HEK293 (cell line): ENCODE data around the gene CEP44.

Experiments used
- CTCF ChIA-PET: fragments of 350-600 bp; formaldehyde crosslinking; extraction: SDS; loops from one replicate; lab custom pipeline; 2021; ENCODE audit warnings: antibody characterized with exemption; lab: Yijun Ruan, JAX
- POLR2A ChIA-PET: fragments of 300-600 bp; formaldehyde crosslinking; extraction: SDS; loops from one replicate; lab custom pipeline; 2020; ENCODE audit warnings: antibody characterized with exemption, inconsistent platforms; lab: Yijun Ruan, JAX
- H3K27ac ChIP-seq: fragments of 200-500 bp; sonication (Bioruptor generic); 2 replicates; pipeline ENCODE4 v1.5.1; 2014; ENCODE audit warnings: low read depth, low read length, control low read depth, inconsistent platforms; ENCODE audit errors: extremely low read depth
- H3K36me3 ChIP-seq, 2 experiments: fragments of 200-500 bp in 1 of 2; sonication (Bioruptor generic) in 1 of 2; 1 replicate in 1 of 2; 2 replicates in 1 of 2; pipeline ENCODE4 v1.5.1; 2014 to 2017; ENCODE audit warnings: inconsistent platforms in 2 of 2, low read length in 2 of 2; ENCODE audit not compliant: control insufficient read depth in 2 of 2, insufficient read depth in 1 of 2
- H3K4me1 ChIP-seq: fragments of 200-500 bp; sonication (Bioruptor generic); 2 replicates; pipeline ENCODE4 v1.5.1; 2014; ENCODE audit warnings: mild to moderate bottlenecking, low read length, inconsistent platforms; ENCODE audit not compliant: control insufficient read depth, insufficient read depth
- H3K4me3 ChIP-seq: 2 replicates; pipeline ENCODE4 v1.5.1; 2011; ENCODE audit warnings: low read depth, mild to moderate bottlenecking, control low read depth, low read length, moderate library complexity
- H3K9me3 ChIP-seq: fragments of 200-500 bp; sonication (Bioruptor generic); 2 replicates; pipeline ENCODE4 v1.5.1; 2014; ENCODE audit warnings: low read depth, low read length, inconsistent platforms; ENCODE audit not compliant: control insufficient read depth, insufficient read depth
- GLI2 ChIP-seq: fragments of 450-650 bp; formaldehyde crosslinking; IDR thresholded peaks from 2 replicates; pipeline ENCODE4; 2017; ENCODE audit warnings: missing biosample characterization, missing genetic modification characterization, low read depth, borderline replicate concordance
- INSM2 ChIP-seq: fragments of 450-650 bp; formaldehyde crosslinking; IDR thresholded peaks from 2 replicates; pipeline ENCODE4 v1.5.1; 2016; ENCODE audit warnings: missing biosample characterization, missing genetic modification characterization
- KLF17 ChIP-seq: fragments of 450-650 bp; formaldehyde crosslinking; IDR thresholded peaks from 2 replicates; pipeline ENCODE4 v1.5.1; 2016; ENCODE audit warnings: missing biosample characterization, missing genetic modification characterization
- KLF7 ChIP-seq: fragments of 450-650 bp; formaldehyde crosslinking; IDR thresholded peaks from 2 replicates; pipeline ENCODE4 v1.5.1; 2016; ENCODE audit warnings: missing biosample characterization, missing genetic modification characterization, borderline replicate concordance
- OVOL3 ChIP-seq: fragments of 450-650 bp; formaldehyde crosslinking; IDR thresholded peaks from 2 replicates; pipeline ENCODE4 v1.5.1; 2016; ENCODE audit warnings: missing biosample characterization, missing genetic modification characterization
- PRDM2 ChIP-seq: fragments of 450-650 bp; formaldehyde crosslinking; IDR thresholded peaks from 2 replicates; pipeline ENCODE4 v1.5.1; 2016; ENCODE audit warnings: missing biosample characterization, missing genetic modification characterization, borderline replicate concordance
- ZBTB21 ChIP-seq: fragments of 450-650 bp; formaldehyde crosslinking; IDR thresholded peaks from 2 replicates; pipeline ENCODE4 v1.5.1; 2017; ENCODE audit warnings: missing biosample characterization, missing genetic modification characterization
- ZFP41 ChIP-seq: fragments of 450-650 bp; formaldehyde crosslinking; IDR thresholded peaks from 2 replicates; pipeline ENCODE4 v1.5.1; 2016; ENCODE audit warnings: missing biosample characterization, missing genetic modification characterization, borderline replicate concordance
- ZFP69B ChIP-seq: fragments of 450-650 bp; formaldehyde crosslinking; IDR thresholded peaks from 2 replicates; pipeline ENCODE4 v1.5.1; 2016; ENCODE audit warnings: missing biosample characterization, missing genetic modification characterization
- ZNF169 ChIP-seq: fragments of 450-650 bp; formaldehyde crosslinking; IDR thresholded peaks from 2 replicates; pipeline ENCODE4 v1.5.1; 2016; ENCODE audit warnings: missing biosample characterization, missing genetic modification characterization
- ZNF18 ChIP-seq: fragments of 450-650 bp; formaldehyde crosslinking; IDR thresholded peaks from 2 replicates; pipeline ENCODE4 v1.5.1; 2016; ENCODE audit warnings: missing biosample characterization, missing genetic modification characterization
- ZNF211 ChIP-seq: fragments of 450-650 bp; formaldehyde crosslinking; IDR thresholded peaks from 2 replicates; pipeline ENCODE4 v1.5.1; 2016; ENCODE audit warnings: low read depth, missing biosample characterization, missing genetic modification characterization
- ZNF274 ChIP-seq, 2 experiments: fragments of 200-500 bp in 1 of 2; fragments of 450-650 bp in 1 of 2; sonication (Bioruptor generic) in 1 of 2; formaldehyde crosslinking in 1 of 2; IDR thresholded peaks; 2 replicates each; pipeline versions ENCODE4 v1.5.1 to v1.6.1; 2014 to 2016; ENCODE audit warnings: borderline replicate concordance in 1 of 2, inconsistent platforms in 1 of 2, low read length in 1 of 2, missing biosample characterization in 1 of 2, missing genetic modification characterization in 1 of 2
- ZNF280D ChIP-seq: fragments of 450-650 bp; formaldehyde crosslinking; IDR thresholded peaks from 2 replicates; pipeline ENCODE4 v1.5.1; 2016; ENCODE audit warnings: missing biosample characterization, missing genetic modification characterization
- ZNF311 ChIP-seq: fragments of 450-650 bp; formaldehyde crosslinking; IDR thresholded peaks from 2 replicates; pipeline ENCODE4 v1.5.1; 2017; ENCODE audit warnings: missing biosample characterization, missing genetic modification characterization, borderline replicate concordance
- ZNF391 ChIP-seq: fragments of 450-650 bp; formaldehyde crosslinking; IDR thresholded peaks from 2 replicates; pipeline ENCODE4 v1.5.1; 2016; ENCODE audit warnings: low read depth, missing biosample characterization, missing genetic modification characterization, borderline replicate concordance
- ZNF530 ChIP-seq: fragments of 450-650 bp; formaldehyde crosslinking; IDR thresholded peaks from 2 replicates; pipeline ENCODE4 v1.5.1; 2016; ENCODE audit warnings: low read depth, missing biosample characterization, missing genetic modification characterization
- ZNF558 ChIP-seq: fragments of 450-650 bp; formaldehyde crosslinking; IDR thresholded peaks from 2 replicates; pipeline ENCODE4 v1.5.1; 2016; ENCODE audit warnings: missing biosample characterization, missing genetic modification characterization
- ZNF580 ChIP-seq: fragments of 450-650 bp; formaldehyde crosslinking; IDR thresholded peaks from 2 replicates; pipeline ENCODE4 v1.5.1; 2016; ENCODE audit warnings: missing biosample characterization, missing genetic modification characterization
- ZSCAN30 ChIP-seq: fragments of 450-650 bp; IDR thresholded peaks from 2 replicates; pipeline ENCODE4 v1.5.1; 2018; ENCODE audit warnings: missing biosample characterization, mild to moderate bottlenecking, missing genetic modification characterization, moderate library complexity

CEP44 gene

GRCh38 chr4:174334628-174335027 is 50.9 kb downstream of the CEP44 start (continued):
- no peak for TF ChIP-seq ZNF280D (tag by site-specific recombination)
- TF ChIP-seq ZNF311 (tag by site-specific recombination): no peak
- no peak for TF ChIP-seq OVOL3 (tag by site-specific recombination)
- TF ChIP-seq ZNF18 (tag by site-specific recombination): no peak
- TF ChIP-seq KLF17 (tag by site-specific recombination): no peak
- no peak for TF ChIP-seq ZNF580
- TF ChIP-seq ZNF274 (IDR thresholded peaks at IDR 0.05; ENCODE audit: low read length): no peak
- no peak for TF ChIP-seq ZNF274 (tag by site-specific recombination; IDR thresholded peaks at IDR 0.05; ENCODE audit: borderline replicate concordance)

- H3K36me3 ChIP-seq: no peaks in the 10 kb centered on the region
- no peak overlapping the region for H3K4me3 ChIP-seq
- H3K9me3 ChIP-seq: no peaks in the 10 kb centered on the region
- H3K27ac ChIP-seq: no peak overlapping the region
- ChIA-PET POLR2A (no interaction called here), CTCF (interaction anchor here (0.9 kb wide), 1 partner anchor 12 kb away, joined by 4 read pairs; no protein-coding TSS in a partner anchor)
- no peaks in the 10 kb centered on the region for H3K4me1 ChIP-seq
- TF ChIP-seq ZSCAN30 (tag by site-specific recombination) (no peak), INSM2 (tag by site-specific recombination) (no peak), ZNF169 (tag by site-specific recombination) (no peak), PRDM2 (tag by site-specific recombination) (no peak), GLI2 (no peak), ZBTB21 (tag by site-specific recombination) (no peak), ZNF211 (no peak), ZNF391 (tag by site-specific recombination) (no peak), ZFP69B (tag by site-specific recombination) (no peak), ZNF558 (tag by site-specific recombination) (no peak), ZFP41 (tag by site-specific recombination) (no peak), ZNF530 (tag by site-specific recombination) (no peak), KLF7 (no peak)
Measured at GRCh38 chr4:174340714-174341113, 57.0 kb downstream of the CEP44 start.
